ENCODE results near the gene TSPAN10. TPM values are rescaled to one million over a fixed set of nuclear protein-coding genes. Genes with fewer than 3 reads are reported as not detected.

TSPAN10 gene
- total RNA-seq, 4 donors from 2014 or later = 0.19 to 2.1 (median 0.72) TPM; not detected in 1

GRCh38 chr17:81593105-81593871, 43.7 kb upstream of the TSPAN10 start:
- TF ChIP-seq CTCF (IDR thresholded peaks at IDR 0.05) (no peak), POLR2A (IDR thresholded peaks at IDR 0.05) (no peak)
- 82 to 86% methylated on average over 9 to 11 of the region's 11 CpGs for WGBS, 2 donors
- H3K27me3 ChIP-seq = no peaks in the 10 kb centered on the region
- intact Hi-C loops (cut with DNase I) = loop anchor here (10.0 kb wide), 1 partner anchor 328 kb away; no protein-coding TSS in a partner anchor
- H3K9me3 ChIP-seq = no peaks in the 10 kb centered on the region
- H3K27ac ChIP-seq = no peak overlapping the region
- DNase-seq = no peak
- peaks cover 30 to 100% (median 81%) of the 10 kb centered on the region in 3 donors for H3K36me3 ChIP-seq
- H3K4me3 ChIP-seq = no peak overlapping the region
- H3K4me1 ChIP-seq = peaks cover 0 to 7% (median 3%) of the 10 kb centered on the region in 3 donors

- intact Hi-C loops (cut with DNase I) = loop anchor here (10.0 kb wide), 1 partner anchor 335 kb away; no protein-coding TSS in a partner anchor
Observed at GRCh38 chr17:81599719-81600486, 37.1 kb upstream of the TSPAN10 start.

GRCh38 chr17:81601525-81602120, 35.4 kb upstream of the TSPAN10 start:
- H3K9me3 ChIP-seq = no peaks in the 10 kb centered on the region
- no peaks in the 10 kb centered on the region for H3K27me3 ChIP-seq
- peaks cover 5 to 26% (median 5%) of the 10 kb centered on the region in 3 donors for H3K4me1 ChIP-seq
- WGBS, 2 donors = 32 to 36% methylated on average over 8 to 9 of the region's 9 CpGs
- intact Hi-C loops (cut with DNase I) = no loop called here
- DNase-seq = no peak
- H3K4me3 ChIP-seq = no peak overlapping the region
- peaks cover 25 to 98% (median 51%) of the 10 kb centered on the region in 3 donors for H3K36me3 ChIP-seq
- H3K27ac ChIP-seq = no peak overlapping the region
- TF ChIP-seq CTCF (IDR thresholded peaks at IDR 0.05) (peak; percentile 34 to 75 (median 69)), POLR2A (IDR thresholded peaks at IDR 0.05) (no peak)

More at GRCh38 chr17:81599719-81600486, 37.1 kb upstream of the TSPAN10 start:
- Histone ChIP-seq H3K4me1 (peaks cover 5 to 26% (median 5%) of the 10 kb centered on the region in 3 donors), H3K36me3 (peaks cover 36 to 98% (median 52%) of the 10 kb centered on the region in 3 donors), H3K9me3 (no peaks in the 10 kb centered on the region), H3K4me3 (no peak overlapping the region), H3K27ac (no peak overlapping the region), H3K27me3 (no peaks in the 10 kb centered on the region)
- no peak for DNase-seq
- WGBS, 2 donors = 67 to 85% methylated on average over 6 to 7 of the region's 10 CpGs
- TF ChIP-seq POLR2A (IDR thresholded peaks at IDR 0.05) (no peak), CTCF (IDR thresholded peaks at IDR 0.05) (no peak)

GRCh38 chr17:81603846-81604610, 33.0 kb upstream of the TSPAN10 start:
- H3K27me3 ChIP-seq = no peaks in the 10 kb centered on the region
- H3K4me3 ChIP-seq = no peak overlapping the region
- WGBS, 2 donors = 87% methylated on average over 11 of the region's 11 CpGs
- H3K27ac ChIP-seq = no peak overlapping the region
- peaks cover 0 to 12% (median 0%) of the 10 kb centered on the region in 3 donors for H3K4me1 ChIP-seq
- intact Hi-C loops (cut with DNase I) = no loop called here
- H3K36me3 ChIP-seq = peaks cover 26 to 98% (median 49%) of the 10 kb centered on the region in 3 donors
- H3K9me3 ChIP-seq = no peaks in the 10 kb centered on the region
- no peak for DNase-seq
- TF ChIP-seq POLR2A (IDR thresholded peaks at IDR 0.05) = no peak

GRCh38 chr17:81607431-81607830, 29.6 kb upstream of the TSPAN10 start:
- Histone ChIP-seq H3K36me3 (peaks cover 24 to 98% (median 49%) of the 10 kb centered on the region in 3 donors), H3K27ac (no peak overlapping the region), H3K27me3 (no peaks in the 10 kb centered on the region), H3K4me3 (no peak overlapping the region), H3K9me3 (no peaks in the 10 kb centered on the region), H3K4me1 (no peaks in the 10 kb centered on the region)
- no peak for TF ChIP-seq POLR2A (IDR thresholded peaks at IDR 0.05)
- TF ChIP-seq CTCF (IDR thresholded peaks at IDR 0.05) = no peak
- no peak for DNase-seq
- 77 to 81% methylated on average over 6 of the region's 6 CpGs for WGBS, 2 donors
- intact Hi-C loops (cut with DNase I) = no loop called here
